Spinal cord (tissue), 10 donors: Measurements from ENCODE around the gene KRTAP5-3. TPM values are rescaled to one million over a fixed set of nuclear protein-coding genes. Genes with fewer than 3 reads are reported as not detected.
"Not testable (repeated sequence)": the region's sequence is repeated elsewhere in the genome, so short reads cannot be mapped to it uniquely, and the experiment has no call there.

ENCODE experiments used
- DNase-seq, 6 donors: peaks; one replicate each; pipeline versions ENCODE4 v3.0.0 to v3.0.0-alpha.2; 2013 to 2015; ENCODE audit warnings: low spot score in 6 of 6, low read depth in 4 of 6
- H3K27ac ChIP-seq: one replicate; pipeline ENCODE4 v1.5.1; 2013; ENCODE audit warnings: low read depth, low read length, control low read depth
- H3K27me3 ChIP-seq: one replicate; pipeline ENCODE4 v1.6.1; 2013; ENCODE audit warnings: low read length; ENCODE audit not compliant: control insufficient read depth, insufficient read depth
- H3K36me3 ChIP-seq: one replicate; pipeline ENCODE4 v1.6.1; 2013; ENCODE audit warnings: low read length; ENCODE audit not compliant: control insufficient read depth, insufficient read depth
- H3K4me1 ChIP-seq: one replicate; pipeline ENCODE4 v1.6.1; 2013; ENCODE audit warnings: low read length; ENCODE audit not compliant: control insufficient read depth, insufficient read depth
- H3K4me3 ChIP-seq: one replicate; pipeline ENCODE4 v1.5.1; 2013; ENCODE audit warnings: low read depth, low read length, control low read depth
- H3K9me3 ChIP-seq: one replicate; pipeline ENCODE4 v1.6.1; 2013; ENCODE audit warnings: low read length; ENCODE audit not compliant: control insufficient read depth, insufficient read depth
- WGBS: methylation state at CpG from one replicate; pipeline ENCODE4 v1.1.5; 2013; ENCODE audit warnings: missing lambda C conversion rate; ENCODE audit not compliant: insufficient coverage; 5-methylcytosine and 5-hydroxymethylcytosine counted together
- polyA plus RNA-seq, 2 donors: library from polyadenylated mRNA; unstranded; fragments of 120-200 nt; gene quantifications; one replicate each; pipeline ENCODE4 v1.2.1, GENCODE V29; 2013; ENCODE audit not compliant: insufficient read length in 2 of 2
- total RNA-seq, 2 donors: library from RNA; depleted of rRNA in 1 of 2; stranded (reverse); fragments of 120-200 nt in 1 of 2; fragments of >200 nt in 1 of 2; gene quantifications; one replicate each; pipeline versions ENCODE4 v1.2.3 to v1.2.4, GENCODE V29; 2013 to 2014
- donor health status: healthy.

Gene KRTAP5-3
- total and polyA plus RNA-seq, 4 donors, result not detected

GRCh38 chr11:1589191-1589963, 18.9 kb downstream of the KRTAP5-3 start:
- WGBS, result 34% methylated on average over 4 of the region's 10 CpGs
- H3K9me3 ChIP-seq, H3K27me3 ChIP-seq, H3K4me3 ChIP-seq, H3K4me1 ChIP-seq, H3K27ac ChIP-seq, DNase-seq: not testable (repeated sequence)
- H3K36me3 ChIP-seq, result peaks cover 10% of the 10 kb centered on the region

- DNase-seq, result no peak
- WGBS, result no CpG with 5 or more reads among the region's 2 CpGs
Observed at GRCh38 chr11:1586699-1587098, 21.6 kb downstream of the KRTAP5-3 start.

GRCh38 chr11:1584661-1585370, 23.4 kb downstream of the KRTAP5-3 start, which contains the start of gene KRTAP5-1:
KRTAP5-1 (minus strand) TSS chr11:1585283; CDS start chr11:1585249, 34 bp downstream.
- peaks cover 14% of the 10 kb centered on the region for H3K36me3 ChIP-seq
- not testable (repeated sequence) for DNase-seq, H3K4me1 ChIP-seq, H3K27ac ChIP-seq, H3K9me3 ChIP-seq, H3K27me3 ChIP-seq, H3K4me3 ChIP-seq
- WGBS, result 93% methylated on average over 4 of the region's 9 CpGs

More at GRCh38 chr11:1586699-1587098, 21.6 kb downstream of the KRTAP5-3 start:
- Histone ChIP-seq H3K27ac (no peak overlapping the region), H3K4me1 (no peaks in the 10 kb centered on the region), H3K9me3 (no peaks in the 10 kb centered on the region), H3K4me3 (no peak overlapping the region), H3K27me3 (no peaks in the 10 kb centered on the region), H3K36me3 (peaks cover 14% of the 10 kb centered on the region)

DNA sequence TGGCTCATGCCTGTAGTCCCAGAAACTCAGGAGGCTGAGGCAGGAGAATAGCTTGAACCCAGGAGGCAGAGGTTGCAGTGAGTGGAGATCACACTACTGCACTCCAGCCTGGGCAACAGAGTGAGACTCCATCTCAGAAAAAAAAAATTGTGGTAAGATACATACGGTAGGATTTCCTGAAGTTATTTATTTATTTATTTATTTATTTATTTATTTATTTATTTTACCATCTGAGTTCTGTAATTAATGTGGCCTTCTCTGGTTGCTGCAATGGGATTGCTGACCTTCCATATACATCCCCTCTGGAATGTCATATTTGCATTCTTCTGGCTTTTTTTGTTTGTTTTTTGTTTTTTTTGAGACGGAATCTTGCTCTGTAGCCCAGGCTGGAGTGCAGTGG, 25.4 kb downstream of the KRTAP5-3 start:
- not testable (repeated sequence) for H3K9me3 ChIP-seq, DNase-seq, H3K27ac ChIP-seq, H3K4me1 ChIP-seq, H3K4me3 ChIP-seq, H3K27me3 ChIP-seq
- H3K36me3 ChIP-seq, result peaks cover 14% of the 10 kb centered on the region
- no CpG with 5 or more reads among the region's 2 CpGs for WGBS

GRCh38 chr11:1581976-1582375, 26.3 kb downstream of the KRTAP5-3 start:
- H3K4me3 ChIP-seq, result no peak overlapping the region
- no peak overlapping the region for H3K27ac ChIP-seq
- no peak for DNase-seq
- H3K36me3 ChIP-seq, result peaks cover 14% of the 10 kb centered on the region
- WGBS, result 86% methylated on average over 9 of the region's 9 CpGs
- no peaks in the 10 kb centered on the region for H3K4me1 ChIP-seq
- no peaks in the 10 kb centered on the region for H3K27me3 ChIP-seq
- H3K9me3 ChIP-seq, result peaks cover 5% of the 10 kb centered on the region

DNA sequence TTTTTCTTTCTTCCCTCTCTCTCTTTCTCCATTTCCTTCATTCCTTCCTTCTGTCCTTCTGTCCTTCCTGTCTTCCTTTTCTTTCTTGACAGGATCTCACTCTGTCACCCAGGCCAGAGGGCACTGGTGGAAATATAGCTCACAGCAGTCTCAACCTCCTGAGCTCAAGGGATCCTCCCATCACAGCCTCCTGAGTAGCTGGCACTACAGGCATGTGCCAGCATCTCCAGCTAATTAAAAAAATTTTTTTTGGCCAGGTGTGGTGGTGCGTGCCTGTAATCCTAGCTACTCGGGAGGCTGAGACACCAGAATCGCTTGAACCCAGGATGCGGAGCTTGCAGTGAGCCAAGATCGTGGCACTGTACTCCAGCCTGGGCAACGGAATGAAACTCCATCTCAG, 31.4 kb downstream of the KRTAP5-3 start:
- peaks cover 19% of the 10 kb centered on the region for H3K4me1 ChIP-seq
- H3K36me3 ChIP-seq, result no peaks in the 10 kb centered on the region
- no peak overlapping the region for H3K4me3 ChIP-seq
- H3K27me3 ChIP-seq, result peaks cover 16% of the 10 kb centered on the region
- WGBS, result 100% methylated on average over 4 of the region's 6 CpGs
- DNase-seq, result no peak
- H3K9me3 ChIP-seq, result peaks cover 5% of the 10 kb centered on the region
- no peak overlapping the region for H3K27ac ChIP-seq

DNA sequence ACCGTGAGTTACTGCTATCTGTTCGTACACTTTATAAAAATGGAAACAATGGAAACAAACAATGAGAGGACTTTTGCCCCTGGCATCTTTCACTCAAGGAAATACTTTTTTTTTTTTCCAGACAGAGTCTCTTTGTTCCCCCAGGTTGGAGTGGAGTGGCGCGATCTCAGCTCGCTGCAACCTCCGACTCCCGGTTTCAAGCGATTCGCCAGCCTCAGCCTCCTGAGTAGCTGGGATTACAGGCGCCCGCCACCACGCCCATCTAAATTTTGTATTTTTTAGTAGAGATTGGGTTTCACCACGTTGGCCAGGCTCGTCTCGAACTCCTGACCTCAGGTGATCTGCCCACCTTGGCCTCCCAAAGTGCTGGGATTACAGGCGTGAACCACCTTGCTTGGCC, 32.5 kb downstream of the KRTAP5-3 start:
- peaks cover 16% of the 10 kb centered on the region for H3K27me3 ChIP-seq
- H3K36me3 ChIP-seq, H3K4me3 ChIP-seq, DNase-seq, H3K9me3 ChIP-seq, H3K27ac ChIP-seq: not testable (repeated sequence)
- 75% methylated on average over 14 of the region's 16 CpGs for WGBS
- peaks cover 25% of the 10 kb centered on the region for H3K4me1 ChIP-seq

DNA sequence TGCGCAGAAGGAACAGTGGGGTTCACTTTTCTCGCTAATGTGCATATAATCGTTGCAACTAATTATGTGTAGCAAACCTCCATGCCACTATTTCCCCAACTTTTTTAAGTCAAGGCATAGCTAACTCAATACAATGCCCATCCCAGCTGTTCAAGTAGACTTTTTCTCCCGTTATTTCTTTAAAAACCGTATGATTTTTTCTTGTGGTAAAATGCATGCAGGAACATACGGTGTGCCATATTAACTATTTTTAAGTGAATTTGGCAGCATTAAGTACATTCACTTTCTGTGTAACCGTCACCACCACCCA, 33.4 kb downstream of the KRTAP5-3 start:
- Histone ChIP-seq H3K4me3 (no peak overlapping the region), H3K27ac (no peak overlapping the region), H3K27me3 (peaks cover 16% of the 10 kb centered on the region), H3K4me1 (peaks cover 34% of the 10 kb centered on the region), H3K9me3 (peaks cover 5% of the 10 kb centered on the region), H3K36me3 (peaks cover 6% of the 10 kb centered on the region)
- DNase-seq, result no peak
- WGBS, result 40% methylated on average over 1 of the region's 7 CpGs

- Histone ChIP-seq H3K27ac (no peak overlapping the region), H3K27me3 (peaks cover 16% of the 10 kb centered on the region), H3K36me3 (peaks cover 11% of the 10 kb centered on the region), H3K4me1 (peaks cover 39% of the 10 kb centered on the region), H3K9me3 (peaks cover 5% of the 10 kb centered on the region), H3K4me3 (peak overlapping the region; percentile 40)
- peak in 2 of 6 donors; percentile 84 to 87 for DNase-seq
- WGBS, result under 1% methylated on average over 64 of the region's 64 CpGs
Observed at GRCh38 chr11:1574238-1574932, 33.9 kb downstream of the KRTAP5-3 start.
